HL-60/S4 treated with phorbol 12-myristate 13-acetate at 8.2 ng/mL for 4 days and 3 days (cell line): ENCODE data around the gene PPP2R3B.
"Not testable (repeated sequence)": the region's sequence is repeated elsewhere in the genome, so short reads cannot be mapped to it uniquely, and the experiment has no call there.

Experiments
- in situ Hi-C: fragments of 300-500 bp; cut with MboI; formaldehyde crosslinking; loops from 2 replicates; pipeline ENCODE4 v1.15.0; 2022; ENCODE audit warnings: low sequenced_read_pairs

PPP2R3B gene

DNA sequence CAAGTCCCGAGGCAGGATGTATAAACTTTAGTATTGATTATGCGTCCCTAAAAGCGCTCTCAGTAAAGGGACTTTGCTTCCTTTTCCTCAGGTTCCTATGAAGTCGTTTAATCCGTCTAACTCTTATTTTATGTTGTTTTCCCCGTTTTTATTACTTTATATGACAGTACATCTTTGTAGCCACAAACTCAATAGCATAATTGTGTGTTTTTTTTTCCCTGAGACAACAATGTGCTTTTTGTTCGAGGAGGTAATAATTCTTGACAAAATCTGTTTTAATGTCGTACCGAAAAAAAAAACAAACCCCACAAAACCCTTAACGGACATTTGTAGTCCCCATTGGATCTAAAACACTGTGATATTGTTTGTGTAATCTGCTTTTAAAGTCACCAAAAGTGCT, 17.9 kb upstream of the PPP2R3B start:
- in situ Hi-C loops, result no loop called here

DNA sequence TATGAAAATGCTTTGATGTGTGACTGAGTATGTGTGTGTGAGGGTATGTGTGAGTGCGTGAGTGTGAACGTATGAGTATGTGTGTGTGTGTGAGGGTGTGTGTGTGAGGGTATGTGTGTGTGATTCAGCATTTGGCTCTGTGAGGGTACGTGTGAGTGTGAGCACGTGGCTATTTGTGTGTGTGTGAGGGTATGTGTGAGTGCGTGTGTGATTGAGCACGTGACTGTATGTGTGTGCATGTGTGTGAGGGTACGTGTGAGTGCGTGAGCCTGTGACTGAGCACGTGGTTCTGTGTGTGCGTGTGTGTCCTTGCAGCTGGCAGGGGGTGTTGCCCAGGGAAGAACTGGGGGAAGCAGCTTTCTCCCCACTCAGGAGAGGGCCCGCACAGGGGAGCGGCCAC, 16.1 kb upstream of the PPP2R3B start:
- in situ Hi-C loops, result no loop called here

DNA sequence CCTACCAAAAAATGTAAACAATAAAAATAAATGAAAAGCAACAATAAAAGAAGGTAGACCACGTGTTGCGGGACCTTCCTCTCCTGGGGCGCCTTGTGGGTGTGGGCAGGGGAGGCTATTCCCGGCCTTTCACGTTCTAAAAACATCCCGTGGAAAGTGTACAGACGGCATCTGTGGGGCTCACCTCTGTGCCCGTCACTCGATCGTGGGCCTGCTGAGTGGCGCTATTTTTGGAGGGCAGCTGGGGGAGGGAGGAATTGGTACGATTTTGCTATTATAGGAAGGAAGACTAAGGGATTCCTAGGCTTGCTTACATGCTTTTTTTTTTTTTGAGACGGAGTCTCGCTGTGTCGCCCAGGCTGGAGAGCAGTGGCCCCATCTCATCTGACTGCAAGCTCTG, 13.6 kb upstream of the PPP2R3B start:
- in situ Hi-C loops, result no loop called here

DNA sequence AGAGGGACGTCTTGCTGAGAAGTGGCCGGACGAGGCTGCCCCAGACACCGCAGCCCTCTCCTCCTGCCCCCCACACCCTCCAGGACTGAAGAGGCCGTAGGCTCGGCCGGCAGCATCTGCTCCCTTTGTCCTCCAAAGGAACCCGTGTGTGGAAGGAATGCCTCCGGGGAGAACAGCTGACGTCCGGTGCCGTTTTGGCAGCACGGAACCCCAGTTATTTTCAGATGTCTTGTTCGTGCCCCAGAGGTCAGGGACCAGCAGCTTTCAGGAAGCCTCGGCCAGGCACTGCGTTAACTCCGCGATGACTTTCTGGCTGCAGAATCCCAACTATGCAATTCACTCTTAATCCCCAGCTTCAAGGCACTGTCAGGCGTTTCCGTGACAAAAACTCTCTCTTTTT, 10.9 kb upstream of the PPP2R3B start:
- in situ Hi-C loops, result no loop called here

DNA sequence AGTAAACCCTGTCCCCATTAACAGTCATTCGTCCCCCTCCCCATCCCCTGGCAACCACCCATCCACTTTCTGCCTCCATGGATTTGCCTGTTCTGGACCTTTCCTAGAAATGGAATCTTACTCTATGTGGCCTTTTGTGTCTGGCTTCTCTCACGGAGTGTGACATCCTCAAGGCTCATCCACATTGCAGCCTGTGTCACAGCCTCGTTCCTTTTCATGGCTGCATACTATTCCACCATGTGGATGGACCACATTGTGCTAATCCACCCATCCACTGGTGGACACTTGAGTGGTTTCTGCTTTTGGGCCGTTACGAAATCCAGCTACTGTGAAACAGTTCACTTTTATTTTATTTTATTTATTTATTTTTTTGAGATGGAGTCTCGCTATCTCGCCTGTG, 8.1 kb upstream of the PPP2R3B start:
- in situ Hi-C loops, result no loop called here

DNA sequence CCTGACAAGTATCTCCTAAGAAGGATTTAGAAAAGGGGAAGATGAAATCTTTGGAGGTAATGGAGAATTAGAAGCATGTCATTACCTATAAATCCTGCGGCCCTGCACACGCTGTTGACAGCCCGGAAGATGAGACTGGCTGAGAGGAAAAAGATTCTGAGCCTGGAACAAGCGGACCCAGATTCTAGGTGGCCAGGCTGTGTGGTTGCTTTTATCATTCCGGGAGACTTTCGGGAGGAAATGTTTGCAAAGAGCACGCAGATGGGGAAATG, 5.8 kb upstream of the PPP2R3B start:
- in situ Hi-C loops, result no loop called here

DNA sequence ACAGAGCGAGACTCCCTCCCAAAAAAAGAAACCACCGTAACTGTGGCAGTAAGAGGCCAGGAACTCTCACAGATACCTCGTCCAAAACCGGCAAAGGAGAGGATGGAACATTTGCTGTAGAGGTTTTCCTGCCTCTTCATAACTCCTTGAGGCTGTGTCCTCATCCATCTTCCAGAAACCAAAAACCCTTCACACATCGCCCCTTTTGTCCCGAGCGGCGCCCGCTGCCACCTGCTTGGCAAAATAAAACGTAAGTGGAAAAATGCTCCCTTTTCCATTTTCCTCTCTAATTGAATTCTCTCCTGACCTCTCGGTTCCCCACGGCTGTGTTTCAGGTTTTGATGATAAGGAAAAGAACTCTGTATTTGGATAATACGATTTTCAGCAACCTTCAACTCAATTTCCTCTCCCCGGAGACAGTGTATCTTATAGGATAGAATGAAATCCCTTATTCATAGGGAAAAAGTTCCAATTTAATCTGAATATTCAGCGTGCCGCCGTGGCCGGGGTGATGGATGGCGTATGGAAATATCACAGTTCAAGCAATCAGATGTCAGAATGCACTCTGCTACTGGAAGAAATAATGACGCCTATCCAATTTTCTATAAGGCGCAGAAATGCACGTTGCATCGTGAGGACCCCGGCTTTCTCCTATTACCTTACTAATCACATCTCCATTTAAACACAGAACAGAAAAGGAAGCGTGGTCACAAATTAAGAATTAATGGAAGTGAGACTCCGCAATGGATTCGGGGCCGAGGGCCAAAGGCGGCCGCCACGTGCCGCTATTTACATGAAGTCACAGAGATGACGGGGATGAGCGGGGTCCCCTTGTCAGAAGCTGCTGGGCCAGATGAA, 5.2 kb upstream of the PPP2R3B start:
- in situ Hi-C loops, result no loop called here

DNA sequence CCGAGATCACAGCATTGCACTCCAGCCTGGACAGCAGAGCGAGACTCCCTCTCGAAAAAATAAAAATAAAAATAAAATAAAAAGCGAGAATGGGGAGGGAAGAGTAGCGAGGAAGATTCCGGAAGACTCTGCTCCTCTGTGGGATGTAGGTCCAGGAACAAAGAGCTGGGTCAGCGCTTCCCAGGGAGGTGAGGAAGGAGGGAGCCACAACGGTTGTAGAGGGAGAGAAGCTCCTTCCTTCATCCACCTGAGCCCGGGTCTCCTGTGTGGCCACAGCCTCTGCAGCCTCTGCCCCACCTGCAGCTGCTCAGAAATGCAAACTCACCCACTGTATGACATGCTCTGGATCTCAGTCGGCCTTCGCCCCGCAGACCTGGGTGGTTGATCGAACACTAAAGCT, 3.8 kb upstream of the PPP2R3B start:
- in situ Hi-C loops, result no loop called here

DNA sequence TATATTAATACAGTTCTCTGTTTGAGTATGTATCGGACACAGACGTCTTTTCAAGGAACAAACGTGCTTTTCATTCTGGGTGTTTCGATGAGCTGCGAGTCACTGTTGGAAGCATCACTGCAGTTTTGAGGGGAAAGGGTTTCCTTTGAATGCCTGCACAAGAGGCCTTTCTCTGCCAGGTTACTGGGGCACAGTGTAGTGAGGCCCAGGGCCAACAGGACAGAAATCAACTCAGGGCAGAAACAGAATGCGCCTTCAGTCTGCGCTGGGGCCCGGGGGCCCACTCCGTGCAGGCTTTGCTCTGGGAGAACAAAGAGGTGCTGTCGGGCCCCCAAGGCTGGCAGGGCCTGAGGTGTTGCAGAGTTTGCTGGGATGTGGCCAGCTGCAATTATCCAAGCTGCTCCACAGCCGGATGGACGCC, 2.3 kb upstream of the PPP2R3B start:
- in situ Hi-C loops, result no loop called here

DNA sequence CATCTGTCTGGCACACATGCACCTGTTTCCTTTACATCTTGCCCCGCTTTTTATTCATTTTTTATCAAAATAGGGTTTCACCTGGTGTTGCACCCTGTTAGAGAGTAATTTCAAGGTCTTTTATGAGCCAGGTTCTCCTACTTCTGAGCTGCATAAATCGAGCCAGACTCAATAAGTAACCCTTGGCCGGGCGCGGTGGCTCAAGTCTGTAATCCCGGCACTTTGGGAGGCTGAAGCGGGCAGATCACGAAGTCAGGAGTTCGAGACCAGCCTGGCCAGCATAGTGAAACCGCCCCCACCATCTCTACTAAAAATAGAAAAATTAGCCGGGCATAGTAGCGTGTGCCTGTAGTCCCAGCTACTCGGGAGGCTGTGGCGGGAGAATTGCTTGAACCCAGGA, 1.0 kb upstream of the PPP2R3B start:
- in situ Hi-C loops, result no loop called here

DNA sequence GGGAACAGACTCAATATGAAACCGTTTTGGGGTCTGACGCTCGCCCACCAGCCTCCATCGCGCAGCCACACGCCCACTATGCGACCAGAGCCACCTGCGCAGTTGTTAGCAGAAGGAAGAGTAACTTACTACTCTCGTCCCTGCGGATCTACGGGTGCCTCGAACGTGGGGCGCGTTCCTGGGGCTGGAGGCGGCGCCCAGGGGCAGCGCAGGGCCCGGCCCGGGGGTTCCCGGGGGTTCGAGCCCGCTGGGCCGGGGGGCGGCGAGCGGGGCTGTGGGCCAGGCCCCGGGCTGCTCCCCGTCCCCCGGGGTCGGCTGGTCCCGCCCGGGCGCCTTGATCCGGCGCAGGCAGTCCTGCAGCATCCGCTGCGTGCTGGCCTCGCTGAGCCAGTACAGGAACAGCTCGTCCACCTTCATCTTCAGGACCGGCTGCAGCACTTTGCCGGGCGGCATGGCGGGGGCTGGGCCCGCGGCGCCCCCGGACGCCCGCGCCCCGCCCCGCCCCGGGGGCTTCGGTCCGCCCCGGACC, 404 bp downstream of the PPP2R3B start:
- in situ Hi-C loops, result no loop called here

DNA sequence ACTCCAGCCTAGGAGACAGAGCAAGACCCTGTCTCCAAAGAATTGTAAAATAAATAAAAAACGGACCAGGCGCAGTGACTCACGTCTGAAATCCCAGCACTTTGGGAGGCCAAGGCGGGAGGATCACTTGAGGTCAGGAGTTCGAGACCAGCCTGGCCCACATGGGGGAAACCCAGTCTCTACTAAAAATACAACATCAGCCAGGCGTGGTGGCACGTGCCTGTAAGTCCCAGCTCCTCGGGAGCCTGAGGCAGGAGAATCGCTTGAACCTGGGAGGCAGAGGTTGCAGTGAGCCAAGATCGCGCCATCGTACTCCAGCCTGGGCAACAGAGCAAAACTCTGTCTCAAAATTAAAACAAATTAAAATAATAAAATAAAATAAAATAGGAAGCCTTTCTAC, 971 bp downstream of the PPP2R3B start:
- in situ Hi-C loops, result not testable (repeated sequence)

DNA sequence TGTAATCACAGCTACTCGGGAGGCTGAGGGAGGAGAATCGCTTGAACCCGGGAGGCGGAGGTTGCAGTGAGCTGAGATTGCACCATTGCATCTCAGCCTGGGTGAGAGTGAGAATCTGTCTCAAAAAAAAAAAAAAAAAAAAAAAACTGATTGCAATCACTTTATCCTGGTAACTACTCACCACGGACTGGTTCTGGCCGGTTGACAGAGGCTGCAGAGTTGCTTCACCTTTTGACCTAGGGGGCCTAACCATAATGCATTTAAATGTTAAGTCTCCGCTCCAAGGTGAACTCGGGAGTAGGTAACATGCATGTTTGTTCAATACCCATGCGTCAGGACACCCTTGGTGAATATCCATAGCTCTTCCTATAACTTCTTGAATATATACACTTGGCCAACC, 1.8 kb downstream of the PPP2R3B start:
- in situ Hi-C loops, result no loop called here

DNA sequence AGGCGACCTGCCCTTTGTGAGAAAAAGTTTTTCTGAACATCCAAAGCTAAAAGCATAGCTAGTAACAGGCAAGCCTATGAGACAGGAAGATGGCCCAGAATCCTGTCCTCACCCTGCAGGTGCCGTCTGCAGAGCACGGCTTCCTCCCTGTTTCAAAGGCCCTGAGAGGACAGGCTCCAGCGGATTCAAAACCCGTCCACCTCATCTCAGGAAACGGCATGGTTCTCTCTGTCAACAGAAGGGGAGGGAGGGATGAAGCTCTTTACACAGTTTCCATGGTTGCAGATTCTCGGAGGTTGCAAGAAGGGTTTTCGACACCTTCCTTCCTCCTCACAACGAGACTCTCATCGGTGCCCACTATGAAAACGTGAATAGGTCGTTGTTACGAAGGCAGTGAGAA, 8.3 kb downstream of the PPP2R3B start:
- in situ Hi-C loops, result no loop called here

DNA sequence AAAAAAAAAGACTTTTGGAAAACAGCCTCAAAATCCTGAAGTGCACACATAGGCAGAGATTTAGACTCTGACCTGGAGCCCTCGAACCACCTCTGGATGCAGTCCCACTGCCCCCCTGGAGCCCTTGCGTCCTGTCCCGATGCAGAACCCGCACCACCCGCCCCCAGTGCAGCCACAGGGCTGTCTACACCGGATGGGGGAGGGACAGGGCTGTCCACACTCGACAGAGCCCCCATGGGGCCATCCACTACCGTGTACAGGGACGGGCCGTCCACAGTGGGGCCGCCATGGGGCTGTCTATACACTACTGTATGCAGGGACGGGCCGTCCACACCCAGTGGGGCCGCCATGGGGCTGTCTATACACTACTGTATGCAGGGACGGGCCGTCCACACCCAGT, 10.5 kb downstream of the PPP2R3B start:
- in situ Hi-C loops, result not testable (repeated sequence)

DNA sequence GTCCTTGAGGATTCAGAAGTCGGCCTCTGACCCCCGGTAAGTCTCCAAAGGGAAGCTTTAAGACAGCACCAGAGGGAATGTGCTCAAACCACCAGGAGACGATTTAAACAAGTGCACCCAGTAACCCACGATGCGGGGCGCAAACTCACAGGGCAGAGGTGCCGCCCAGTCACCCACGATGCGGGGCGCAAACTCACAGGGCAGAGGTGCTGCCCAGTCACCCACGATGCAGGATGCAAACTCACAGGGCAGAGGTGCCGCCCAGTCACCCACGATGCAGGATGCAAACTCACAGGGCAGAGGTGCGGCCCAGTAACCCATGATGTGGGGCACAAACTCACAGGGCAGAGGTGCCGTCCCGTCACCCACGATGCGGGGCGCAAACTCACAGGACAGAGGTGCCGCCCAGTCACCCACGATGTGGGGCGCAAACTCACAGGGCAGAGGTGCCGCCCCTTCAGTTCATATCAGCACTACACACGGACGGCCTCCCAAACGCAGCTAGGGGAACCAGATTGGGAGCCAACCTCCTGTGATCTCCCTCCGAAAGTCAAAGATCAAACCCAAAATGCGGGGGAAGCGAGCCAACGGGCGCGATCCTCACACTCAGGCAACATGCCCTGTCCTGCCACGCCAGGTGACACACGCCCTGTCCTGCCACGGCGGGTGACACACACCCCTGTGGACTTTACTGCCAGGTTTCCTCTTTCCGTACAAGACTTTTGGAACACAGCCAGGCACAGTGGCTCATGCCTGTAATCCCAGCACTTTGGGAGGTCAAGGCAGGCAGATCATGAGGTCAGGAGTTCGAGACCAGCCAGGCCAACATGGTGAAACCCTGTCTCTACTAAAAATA, 11.3 kb downstream of the PPP2R3B start:
- in situ Hi-C loops, result no loop called here

DNA sequence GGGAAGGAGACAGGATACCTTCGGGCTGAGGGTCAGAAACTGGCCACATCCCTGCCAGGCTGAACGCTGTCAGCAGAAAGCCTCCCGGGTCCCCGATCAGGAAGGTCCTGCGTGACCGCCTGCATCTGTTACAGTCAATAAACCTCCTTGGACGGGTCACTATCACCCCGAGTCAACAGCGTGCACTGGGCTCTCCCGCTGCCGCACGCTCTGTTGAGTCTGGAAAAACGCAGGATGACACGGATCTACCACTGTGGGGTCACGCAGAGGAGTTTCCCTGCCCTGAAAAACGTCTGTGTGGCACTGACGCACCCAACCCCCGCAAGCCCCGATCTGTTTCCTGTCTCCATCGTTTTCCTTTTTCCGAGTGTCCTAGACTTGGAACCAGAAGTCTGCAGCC, 12.1 kb downstream of the PPP2R3B start:
- in situ Hi-C loops, result no loop called here

DNA sequence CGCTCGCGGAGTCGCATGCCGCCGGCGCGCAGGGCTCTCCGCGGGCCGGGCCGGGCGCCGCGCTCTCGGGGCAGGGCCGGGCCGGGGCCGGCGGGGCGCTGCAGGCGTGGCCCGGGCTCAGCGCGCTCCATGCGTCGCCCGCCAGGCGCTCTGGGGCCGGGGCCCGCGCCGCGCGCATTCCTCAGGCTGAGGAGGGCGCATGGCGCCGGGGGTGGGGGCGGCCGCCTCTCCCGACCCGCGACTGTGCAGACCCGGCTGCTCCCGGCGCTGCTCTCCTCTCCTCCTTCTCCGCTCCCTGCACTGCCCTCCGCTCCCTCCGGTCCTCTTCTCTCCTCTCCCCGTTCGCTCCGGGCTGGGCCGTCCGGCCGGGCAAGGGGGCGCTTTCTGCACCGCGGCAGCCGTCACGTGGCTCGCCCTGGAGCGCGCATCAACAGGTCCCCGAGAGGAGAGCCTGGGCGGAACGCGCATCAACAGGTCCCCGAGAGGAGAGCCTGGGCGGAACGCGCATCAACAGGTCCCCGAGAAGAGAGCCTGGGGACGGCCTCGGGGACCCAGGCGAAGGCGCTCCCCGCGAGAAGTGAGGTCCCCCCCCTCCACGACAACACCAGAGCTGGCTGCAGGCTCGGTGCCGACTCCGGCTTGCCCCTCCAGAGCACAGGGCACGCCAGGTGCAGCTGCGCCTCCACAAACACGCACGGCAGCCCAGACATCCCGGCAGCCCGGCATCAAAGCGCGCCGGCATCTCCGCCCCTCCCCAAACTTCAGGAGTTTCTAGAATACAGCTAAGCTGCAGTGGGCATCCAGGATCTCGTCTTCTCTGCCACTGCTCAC, 12.9 kb downstream of the PPP2R3B start:
- in situ Hi-C loops, result no loop called here

DNA sequence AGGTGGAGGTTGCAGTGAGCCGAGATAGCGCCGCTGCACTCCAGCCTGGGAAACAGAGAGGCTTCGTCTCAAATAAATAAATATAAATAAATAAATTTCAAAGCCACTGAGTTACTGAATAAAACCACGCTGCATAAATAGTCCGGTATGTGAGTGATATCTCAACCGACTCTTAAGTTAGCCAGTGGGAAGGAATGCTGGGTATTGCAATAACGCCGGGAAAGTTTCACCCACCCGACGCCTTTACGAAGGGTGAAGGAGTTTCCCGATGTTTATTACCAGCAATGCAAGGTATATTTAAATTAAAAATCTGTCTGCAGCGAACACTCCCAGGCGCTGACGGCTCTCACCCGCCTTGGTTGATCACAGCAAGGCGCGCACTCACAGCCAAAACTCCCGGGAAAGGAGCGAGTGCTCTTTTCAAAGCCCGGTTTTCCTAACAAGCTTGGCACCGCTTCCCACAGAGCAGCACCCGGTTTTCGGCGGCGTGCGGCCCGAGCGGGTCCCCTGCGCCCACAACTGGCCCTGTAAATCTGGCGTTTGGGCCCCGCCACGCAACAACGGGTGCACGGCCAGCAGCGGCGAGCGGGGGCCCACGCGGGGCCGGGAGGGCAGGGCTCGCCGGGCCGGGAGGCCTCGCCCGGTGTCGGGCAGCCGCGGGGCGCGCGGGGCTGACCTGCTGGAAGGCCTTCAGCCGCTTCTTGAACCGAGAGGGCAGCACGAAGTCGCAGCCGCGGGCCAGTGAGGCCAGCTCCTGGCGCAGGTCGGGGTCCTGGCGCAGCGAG, 13.7 kb downstream of the PPP2R3B start:
- in situ Hi-C loops, result no loop called here

DNA sequence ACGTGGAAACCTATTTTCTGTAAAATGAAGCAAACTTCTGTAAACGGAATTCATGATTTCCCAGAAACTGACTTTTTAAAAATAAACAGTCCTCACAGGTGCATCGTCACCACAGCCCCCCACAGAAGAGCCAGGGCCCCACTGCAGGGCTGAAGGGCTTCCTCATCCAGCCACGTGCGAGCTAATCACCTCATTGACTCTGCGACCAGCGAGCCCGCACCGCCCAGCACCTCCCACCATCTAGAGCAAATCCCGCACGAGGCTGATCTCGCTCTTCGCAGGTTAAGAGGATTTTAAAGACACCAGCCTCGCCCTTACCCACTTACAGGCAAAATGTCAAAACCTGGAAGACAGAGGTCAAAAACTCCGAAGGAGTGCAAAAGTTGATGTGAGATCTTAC, 14.8 kb downstream of the PPP2R3B start:
- in situ Hi-C loops, result no loop called here
